NCI-H1694 treated with DMSO at 0.1 percent for 48 hours (cell line): Measurements from ENCODE around the gene TESPA1.

ENCODE experiments used
- DNase-seq: peaks from one replicate; lab custom pipeline; 2025; lab: John Stamatoyannopoulos, UW

The TESPA1 gene

DNA sequence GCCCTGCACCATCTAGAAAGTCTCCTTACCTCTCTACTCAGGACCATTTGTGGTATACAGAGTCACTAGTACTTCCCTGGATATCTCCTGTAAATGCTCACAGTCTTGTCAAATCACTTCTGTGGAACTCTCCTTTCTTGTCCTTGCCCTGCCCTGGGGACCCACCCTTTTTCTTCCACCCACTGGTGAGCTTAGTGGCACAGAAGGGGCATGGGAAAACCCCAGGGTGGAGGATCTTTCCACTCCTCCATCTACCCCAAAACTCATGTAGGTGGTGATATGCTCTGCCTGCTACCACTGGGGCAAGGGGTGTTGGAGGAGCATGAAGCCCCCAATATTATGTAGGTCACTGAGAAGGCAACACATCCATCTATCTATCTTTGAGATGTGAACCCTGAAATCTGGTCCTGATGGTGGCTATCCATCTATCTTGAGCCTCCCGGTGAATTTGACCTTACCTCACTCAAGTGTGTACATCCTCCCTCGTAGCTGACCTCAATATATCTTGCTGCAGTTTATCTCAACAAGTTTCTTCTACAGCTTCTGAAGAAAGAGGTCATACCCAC lies 943 bp downstream of the TESPA1 start:
- no peak for DNase-seq

DNA sequence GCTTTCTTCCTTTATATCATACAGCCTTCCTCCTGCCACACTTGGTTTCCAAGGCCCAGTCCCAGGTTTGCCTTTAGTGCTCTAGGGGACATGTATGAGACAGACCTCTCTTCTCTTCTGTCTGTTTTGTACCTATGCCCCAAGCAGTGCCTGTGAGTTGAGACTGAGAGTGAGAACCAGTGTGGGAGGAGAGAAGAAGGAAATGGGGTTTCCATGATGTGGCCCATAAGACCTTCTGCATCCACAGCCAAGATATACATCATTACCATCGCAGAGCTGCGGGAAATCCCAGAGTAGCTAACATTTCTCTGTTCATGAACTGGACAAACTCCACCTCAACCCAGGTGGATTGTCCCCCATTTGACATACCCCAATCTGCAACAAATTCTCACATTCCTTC lies 2.8 kb downstream of the TESPA1 start:
- DNase-seq: no peak

DNA sequence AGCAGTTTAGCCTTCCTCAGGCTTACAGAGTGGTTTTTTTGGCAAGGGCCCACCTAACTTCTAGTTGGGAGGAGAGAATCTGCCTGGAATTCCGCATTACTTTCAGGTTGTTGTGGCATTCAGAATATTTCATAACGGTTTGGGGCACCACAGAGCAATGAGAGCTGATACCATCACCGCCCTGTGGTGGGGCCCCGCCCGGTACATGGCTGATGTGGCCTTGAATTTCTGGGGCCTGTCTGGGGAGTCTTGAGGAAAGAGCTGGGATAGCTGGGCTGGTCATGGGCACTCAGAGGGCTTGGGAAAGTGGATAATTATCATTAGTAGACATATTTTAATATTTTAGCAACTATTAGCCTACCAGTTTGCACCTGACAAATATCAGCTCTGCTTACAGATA lies 4.2 kb downstream of the TESPA1 start:
- no peak for DNase-seq

DNA sequence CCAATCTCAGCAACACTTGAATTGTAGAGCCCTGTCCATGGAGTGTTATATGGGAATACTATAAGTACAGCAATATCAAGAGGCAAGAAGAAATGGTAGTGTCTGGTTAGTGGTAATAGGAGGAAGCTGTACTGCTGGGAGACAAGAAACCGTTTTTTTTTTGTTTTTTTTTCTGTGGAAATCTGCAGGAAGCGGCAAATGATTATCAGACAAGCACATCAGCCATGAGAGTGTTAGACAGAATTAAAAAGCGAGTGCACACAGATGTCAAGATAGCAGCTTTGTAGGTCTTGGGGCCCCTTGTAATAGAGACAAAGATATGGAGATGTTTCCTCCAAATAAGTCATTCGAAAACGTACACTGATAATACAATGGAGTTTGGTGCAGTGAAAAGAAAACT lies 6.7 kb downstream of the TESPA1 start:
- DNase-seq: no peak

DNA sequence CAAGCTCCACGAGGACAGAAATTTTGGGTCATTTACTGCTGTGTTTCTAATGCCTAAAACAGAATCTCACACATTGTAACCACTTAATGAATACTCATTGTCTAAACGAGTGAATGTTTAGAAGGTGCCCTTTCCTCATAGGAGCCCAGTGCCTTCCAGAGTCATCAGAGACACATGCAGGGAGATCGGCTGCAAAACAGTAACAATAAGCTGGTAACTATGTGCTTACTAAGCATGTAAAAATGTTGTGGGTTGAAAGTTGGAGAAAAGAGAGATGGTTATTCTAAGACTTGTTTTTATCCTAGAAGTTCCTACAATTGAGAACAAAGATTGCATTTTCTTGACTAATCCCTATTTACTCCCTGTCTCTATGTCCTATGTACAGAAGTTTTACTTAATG lies 7.4 kb downstream of the TESPA1 start:
- DNase-seq: no peak

DNA sequence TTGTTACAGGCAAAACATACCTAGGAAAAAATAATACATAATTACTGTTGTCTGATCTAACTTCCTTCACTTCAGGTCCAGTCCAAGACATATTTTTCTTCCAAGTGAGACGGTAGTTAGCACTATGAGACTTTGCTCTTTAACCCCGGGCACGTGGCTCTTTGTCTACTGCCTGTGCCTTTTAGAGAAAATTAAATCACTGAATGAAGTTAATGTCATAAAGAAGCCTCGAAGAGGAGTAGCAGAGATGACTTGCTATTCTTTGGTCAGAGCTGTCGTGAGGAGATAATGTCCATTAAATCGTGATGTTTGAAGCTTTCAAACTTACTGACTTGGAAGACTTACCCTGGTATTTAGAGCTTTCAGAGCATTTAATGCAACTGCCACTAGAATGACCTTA lies 8.7 kb downstream of the TESPA1 start:
- no peak for DNase-seq

DNA sequence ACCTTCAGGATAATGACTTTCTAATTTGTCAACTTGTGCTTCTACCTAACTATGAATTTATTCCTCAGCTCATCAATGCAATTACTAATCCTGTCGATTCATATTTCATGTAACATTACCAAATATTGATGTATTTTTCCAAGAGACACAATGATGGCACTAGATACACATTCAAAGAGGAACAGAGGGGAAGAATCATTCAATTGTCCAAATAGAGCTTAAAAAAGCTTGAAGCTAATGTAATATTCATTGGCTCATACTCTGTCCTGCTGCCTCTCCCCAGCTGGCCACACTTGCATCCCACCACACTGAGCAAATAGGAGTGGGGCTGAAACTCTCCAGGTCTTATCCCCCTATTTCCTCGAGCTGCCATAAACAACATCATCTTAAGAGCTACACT lies 9.3 kb downstream of the TESPA1 start:
- DNase-seq: no peak

DNA sequence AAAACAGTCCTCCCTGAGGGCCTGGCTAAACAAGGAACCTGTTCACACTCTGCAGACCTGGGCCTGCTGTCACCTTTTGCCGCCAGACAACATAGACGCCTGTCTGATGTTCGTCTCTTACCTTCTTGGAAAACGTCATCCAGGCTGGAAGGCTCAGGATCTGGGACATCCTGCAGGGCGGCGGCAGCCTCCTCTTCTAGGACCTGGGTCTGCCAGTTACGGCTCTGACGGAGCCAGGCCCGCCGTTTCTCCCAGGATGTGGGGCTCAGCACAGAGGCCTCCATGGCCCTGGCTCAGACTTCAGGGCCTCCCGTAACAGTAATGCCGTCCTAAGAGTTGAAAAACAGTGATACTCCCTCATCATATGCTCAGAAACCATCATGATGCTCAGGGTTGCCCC lies 10.3 kb downstream of the TESPA1 start:
- DNase-seq: no peak

DNA sequence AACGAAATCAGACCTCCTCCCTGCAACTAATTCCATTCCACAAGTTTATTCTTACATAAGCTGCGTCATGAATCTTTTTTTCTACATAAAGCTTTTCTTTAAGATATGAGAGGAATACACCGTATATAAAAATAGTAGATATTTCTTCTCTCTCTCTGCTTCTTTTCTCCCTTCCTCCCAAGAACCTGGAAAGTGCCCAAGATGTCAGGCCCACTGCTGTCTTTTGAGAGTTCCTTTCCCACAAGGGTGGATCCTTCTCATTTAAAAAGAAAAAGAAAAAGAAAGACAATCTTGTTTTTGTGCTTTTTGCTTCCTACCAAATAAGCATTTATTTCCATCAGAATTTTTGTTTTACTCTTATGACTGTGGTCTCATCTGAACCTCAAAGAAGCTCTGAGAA lies 11.0 kb downstream of the TESPA1 start:
- no peak for DNase-seq

DNA sequence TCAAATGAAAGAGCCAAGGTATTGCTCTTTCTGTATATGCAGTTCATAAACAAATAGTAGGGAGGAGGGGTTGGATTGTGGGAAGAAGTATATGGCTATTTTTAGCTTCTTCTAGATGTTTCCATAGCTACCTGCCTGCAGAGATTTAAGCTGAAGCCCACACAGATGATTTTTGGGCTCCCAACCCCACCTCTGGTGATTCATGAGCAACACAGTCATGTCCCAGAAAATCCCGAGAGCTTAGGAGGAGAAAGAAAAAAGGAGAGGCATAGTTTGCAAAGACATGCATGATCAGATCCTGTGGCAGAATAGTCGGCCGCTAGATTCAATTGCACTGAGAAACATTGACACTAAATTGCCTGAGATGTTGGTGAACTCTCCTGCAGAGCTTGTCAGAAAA lies 13.8 kb downstream of the TESPA1 start:
- no peak for DNase-seq

DNA sequence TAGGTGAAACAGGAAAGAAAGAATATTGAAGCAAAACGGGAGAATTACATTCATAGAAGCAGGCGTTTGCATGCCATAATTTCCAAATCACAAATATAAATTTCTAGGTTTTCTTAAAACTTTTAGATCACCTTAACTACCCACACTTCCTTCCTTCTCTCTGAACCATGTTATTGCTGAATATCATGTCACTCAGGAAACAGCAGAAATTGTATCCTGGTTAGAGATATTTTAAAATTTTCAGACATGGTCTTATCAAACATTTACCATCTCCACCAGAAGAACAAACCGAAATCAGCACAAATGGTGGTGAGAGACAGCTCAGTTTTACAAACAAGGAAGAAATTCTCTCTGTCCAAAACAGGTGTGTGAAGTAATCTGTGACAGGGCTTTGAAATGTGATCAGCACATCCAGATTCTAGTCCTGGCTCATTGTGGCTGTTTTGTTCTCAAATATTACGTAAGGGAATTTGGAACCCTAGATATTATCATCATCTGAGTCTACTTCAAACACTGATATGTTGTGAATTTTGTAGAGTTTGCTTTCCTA lies 16.3 kb downstream of the TESPA1 start:
- no peak for DNase-seq

DNA sequence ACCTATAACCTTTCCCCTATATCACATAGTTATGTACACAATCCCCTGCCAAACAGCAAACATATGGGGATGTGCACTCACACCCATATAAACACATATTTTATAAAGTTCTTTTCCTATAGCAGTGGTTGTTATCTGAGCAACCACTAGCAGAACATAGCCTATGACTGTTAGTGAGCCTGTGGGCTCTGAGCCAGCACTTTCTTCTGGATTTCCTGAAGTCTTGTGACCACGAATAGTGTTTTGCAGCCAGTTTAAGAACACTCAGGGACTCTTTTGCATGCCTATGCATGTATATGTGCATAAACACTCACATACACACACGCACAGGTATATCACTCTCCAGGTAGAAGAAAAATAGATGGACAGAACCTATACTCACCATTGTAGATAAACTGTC lies 17.1 kb downstream of the TESPA1 start:
- no peak for DNase-seq

DNA sequence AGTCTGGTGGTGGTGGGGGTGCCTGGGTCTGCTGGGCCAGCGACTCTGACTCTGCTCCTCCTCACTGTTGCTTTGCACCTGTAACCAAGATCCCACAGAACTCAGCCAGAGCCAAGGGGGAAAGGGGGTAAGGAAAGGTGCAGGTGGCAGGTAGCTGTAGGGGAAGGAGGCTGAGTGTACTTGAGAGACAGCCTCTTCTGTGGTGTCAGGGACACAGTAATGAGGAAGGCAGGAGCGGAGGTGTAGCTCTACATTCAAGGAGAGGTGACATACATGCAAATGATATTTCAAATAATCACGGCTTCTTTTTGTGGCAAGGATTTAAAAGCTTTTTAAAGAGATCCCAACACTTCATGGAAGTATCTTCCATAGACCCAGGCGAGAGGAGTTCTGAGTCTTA lies 23.4 kb downstream of the TESPA1 start:
- DNase-seq: no peak

DNA sequence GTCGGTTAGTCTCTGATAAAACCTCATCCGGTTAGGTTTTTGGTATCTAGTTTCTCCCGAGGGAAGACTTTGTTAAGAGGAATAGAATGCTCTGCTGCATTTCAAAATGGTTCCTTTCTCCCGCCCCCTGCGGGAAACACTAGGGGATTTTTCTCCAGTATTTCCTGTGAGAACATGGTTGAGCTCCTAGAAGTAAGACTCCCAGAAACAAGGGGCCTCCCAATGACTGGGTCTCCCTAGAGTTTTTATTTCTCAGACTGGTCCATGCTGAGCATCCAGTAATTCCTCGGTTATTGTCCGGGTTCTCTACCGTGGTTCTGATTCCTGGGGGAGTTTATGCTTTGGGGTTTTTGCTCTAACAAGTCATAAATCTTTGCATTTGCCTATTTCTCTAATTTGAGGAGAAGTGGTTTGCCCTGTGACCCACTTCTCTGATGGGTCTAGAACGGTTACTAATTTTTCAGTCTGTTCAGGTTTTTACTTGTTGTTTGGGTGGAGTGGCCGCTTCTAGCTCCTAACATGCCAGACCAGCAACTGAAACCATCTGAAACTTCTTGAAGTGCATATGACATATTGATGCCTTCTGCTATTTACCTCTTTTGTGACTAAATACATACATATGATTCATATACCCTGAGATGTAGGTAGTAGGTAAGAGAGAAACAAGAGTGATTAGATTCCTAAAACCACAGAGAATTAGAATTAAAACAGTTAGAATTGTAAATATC lies 25.1 kb downstream of the TESPA1 start:
- no peak for DNase-seq

DNA sequence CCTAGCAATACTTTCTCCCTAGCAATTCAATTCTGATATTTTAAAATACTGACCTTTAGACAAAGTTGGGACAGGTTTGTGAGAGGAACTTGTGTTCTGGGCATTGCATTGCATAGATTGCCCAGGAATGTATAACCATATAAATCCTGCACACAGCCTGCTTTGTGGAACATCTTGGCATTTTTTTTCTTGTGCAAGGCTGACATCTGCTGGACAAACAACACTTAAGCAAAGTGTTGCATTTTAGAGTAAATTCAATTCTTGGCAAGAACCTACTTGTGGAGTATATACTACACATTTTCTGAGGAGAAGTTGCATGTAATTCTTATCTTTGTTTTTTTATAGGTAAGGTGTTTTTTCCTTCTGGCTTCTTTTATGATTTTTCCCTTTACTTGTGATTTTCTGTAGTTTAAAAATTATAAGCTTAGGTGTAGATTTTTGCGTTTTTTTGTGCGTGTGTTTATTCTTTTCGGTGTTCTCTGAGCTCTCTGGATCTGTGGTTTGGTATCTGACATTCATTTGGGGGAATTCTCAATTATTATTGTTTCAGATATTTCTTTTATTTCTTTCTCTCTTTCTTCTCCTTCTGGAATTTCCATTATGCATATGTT lies 26.4 kb downstream of the TESPA1 start:
- DNase-seq: peak; percentile 59

DNA sequence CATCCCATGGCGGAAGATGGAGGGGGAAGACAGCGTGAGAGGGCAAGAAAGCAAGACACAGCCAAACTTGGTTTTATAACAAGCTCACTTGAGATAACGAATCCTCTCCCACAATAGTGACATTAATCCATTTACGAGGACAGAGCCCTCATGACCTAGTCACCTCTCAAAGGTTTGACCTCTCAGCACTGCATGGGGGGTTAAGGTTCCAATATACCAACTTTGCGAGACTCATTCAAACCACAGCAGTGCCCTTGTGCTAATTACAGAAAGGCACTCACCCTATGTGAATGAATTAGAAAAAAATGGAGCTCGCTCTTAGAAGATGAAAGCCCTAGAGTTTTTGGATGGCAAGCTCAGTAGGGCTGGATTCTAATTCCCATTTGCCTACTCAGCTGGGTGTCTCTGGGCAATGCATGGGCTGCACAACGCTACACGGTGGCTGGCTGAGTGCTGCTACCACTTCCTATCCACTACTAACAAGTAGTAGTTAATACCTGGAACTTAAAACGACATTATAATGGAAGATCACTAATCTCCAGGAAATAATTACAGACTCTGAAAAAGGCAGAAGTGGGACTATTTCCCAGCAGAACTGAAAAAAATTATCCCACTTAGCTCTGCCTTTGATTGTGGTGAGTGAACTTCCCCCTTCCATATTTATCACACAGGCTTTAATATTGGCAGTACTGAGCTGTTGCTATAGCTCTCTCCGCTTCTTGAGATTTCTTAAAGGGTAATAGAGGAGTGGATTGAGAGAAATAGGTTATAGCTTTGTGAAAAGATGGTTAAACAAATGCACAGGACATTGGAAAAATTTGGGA lies 27.5 kb downstream of the TESPA1 start:
- DNase-seq: no peak

DNA sequence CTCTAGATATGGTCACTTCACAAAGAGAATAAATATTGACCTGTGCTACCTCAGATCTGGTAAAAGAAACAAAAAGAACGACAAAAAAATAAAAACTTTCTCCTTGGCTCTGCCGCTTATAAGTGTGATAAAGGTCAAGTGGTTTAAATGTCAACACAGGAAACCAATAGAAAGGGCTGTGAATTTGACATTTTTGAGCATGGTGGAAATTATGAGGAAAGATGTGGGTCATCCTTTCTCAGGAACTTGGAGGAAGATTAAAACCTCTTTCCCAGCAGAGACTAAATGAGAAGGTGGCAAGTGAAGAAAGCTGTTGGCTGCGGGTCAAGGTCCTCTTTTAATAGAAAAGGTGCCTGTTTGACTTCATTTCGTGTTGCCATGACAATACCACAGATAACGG lies 28.2 kb downstream of the TESPA1 start:
- DNase-seq: no peak

DNA sequence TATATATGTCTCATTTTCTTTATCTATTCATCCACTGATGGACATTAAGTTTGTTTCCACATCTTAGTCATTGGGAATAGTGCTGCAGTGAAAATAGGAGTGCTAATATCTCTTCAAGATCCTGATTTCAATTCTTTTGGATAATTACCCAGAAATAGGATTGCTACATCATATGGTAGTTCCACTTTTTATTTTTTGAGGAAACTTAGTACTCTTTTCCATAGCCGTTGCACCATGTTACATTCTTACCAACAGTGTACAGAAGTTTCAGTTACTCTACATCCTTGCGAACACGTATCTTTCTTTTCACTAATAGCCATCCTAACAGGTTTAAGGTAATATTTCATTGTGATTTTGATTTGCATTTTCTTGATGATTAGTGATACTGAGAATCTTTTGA lies 29.8 kb downstream of the TESPA1 start:
- DNase-seq: no peak

DNA sequence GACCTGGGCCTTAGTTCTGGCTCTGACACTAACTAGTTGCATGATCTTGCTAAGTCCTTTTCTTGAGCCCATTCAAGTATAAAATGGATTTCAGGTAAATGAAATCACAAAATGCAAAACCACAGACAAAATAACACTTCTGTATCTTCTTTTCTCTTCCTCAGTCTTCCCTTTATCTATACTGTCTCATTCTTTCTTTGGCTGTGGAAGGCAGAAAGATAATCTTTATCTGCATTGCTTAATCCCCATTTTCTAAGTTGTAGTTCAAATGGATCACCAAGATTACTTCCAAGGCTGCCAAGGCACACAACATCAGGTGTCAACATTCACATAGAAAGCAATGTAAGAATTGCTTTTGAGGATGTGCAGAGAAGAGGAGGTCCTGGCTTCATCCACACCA lies 30.3 kb downstream of the TESPA1 start:
- DNase-seq: no peak

DNA sequence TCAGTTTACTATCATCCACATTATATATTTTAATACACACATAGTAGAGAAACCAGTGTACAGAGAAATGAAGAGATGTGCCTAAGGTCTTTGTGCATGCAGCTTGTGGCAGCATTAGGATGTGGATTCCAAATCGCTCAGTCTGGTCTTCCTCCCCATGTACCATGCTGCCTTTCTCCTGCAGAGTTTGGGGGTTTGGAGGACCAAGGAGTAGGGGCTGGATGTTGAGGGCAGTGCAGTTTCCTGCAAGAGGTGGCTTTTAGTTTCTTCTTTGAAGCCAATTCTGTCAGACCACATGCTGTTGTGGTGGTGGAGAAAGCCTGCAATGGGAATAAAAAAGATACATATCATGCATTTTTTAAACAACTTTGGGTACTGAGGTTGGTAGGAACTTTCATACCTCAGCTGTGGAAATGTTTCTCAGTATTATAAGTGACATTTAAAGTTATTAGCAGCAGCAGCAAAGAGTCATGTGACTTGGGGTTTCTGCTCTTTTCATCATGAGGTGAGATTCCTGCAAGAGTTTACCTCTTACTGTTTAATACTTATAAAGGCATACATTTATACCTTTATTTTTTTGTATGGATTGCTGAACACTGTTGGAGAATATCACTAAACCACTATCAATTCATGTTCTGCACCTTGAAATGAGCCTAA lies 34.4 kb downstream of the TESPA1 start:
- DNase-seq: no peak

DNA sequence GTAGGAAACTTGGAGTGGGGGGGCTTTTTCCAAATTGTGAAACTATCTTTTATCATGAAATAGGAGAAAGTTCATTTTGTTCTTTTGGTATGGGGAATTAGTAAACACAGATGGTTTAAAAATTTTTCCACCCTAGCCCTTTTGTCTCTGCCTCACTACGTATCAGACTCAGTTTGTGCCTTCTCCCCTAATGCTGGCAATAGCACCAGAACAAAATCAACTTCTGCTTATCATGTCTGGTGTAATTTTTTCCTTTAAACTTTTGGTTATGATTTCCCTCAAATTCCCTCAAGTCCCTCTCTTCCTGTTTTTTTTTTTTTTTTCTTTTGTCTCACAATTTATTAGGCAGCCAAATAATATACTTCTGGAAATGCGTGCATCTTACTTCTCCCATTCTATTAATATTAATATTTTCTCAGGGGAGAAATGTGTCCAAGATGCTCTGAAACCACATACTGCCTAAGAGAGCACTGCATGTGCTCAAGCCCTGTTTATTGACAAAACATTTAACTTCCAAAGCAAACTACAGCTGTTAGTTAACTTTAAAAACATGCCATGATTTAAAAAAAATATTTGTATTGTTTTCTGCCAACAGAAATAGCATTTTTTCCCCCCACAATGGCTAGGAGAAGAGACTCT lies 35.4 kb downstream of the TESPA1 start:
- no peak for DNase-seq

DNA sequence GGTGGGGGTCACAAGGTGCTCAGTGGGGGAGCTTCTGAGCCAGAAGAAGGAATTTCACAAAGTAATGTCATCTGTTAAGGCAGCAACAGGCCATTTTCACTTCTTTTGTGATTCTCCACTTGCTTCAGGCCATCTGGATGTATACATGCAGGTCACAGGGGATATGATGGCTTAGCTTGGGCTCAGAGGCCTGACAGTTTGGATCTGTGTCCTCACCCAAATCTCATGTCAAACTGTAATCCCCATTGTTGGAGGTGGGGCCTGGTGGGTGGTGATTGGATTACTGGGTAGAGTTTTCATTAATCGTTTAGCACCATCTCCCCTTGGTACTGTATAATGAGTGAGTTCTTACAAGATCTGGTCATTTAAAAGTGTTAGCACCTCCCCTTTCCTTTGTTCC lies 36.4 kb downstream of the TESPA1 start:
- DNase-seq: no peak
